GM12878 (cell line): ENCODE measurements around the gene SLC12A7. TPM values are rescaled to one million over a fixed set of nuclear protein-coding genes. Genes with fewer than 3 reads are reported as not detected.

Source experiments
- ATAC-seq: fragments of 200-7000 bp; cut with Tn5 transposase; 3 replicates; pipeline ENCODE4 v1.9.1; 2020; ENCODE audit warnings: mild to moderate bottlenecking, moderate library complexity
- BruUV-seq: library from RNA; stranded (reverse); fragments of 400-500 nt; replicated peaks from 2 replicates; lab custom pipeline; 2021; lab: Mats Ljungman, UMichigan
- CTCF ChIA-PET: fragments of 300-600 bp; sonication (Branson Sonifier 250); formaldehyde crosslinking; extraction: SDS; loops from one replicate; lab custom pipeline; 2021; ENCODE audit warnings: inconsistent platforms; lab: Yijun Ruan, JAX
- POLR2A ChIA-PET: fragments of 350-600 bp; formaldehyde crosslinking; extraction: SDS; loops from one replicate; lab custom pipeline; 2021; ENCODE audit warnings: inconsistent platforms; lab: Charles Lee
- RAD21 ChIA-PET: fragments of 300-600 bp; sonication (Branson Sonifier 250); formaldehyde crosslinking; loops from one replicate; lab custom pipeline; 2023; ENCODE audit warnings: antibody characterized with exemption; ENCODE audit not compliant: unreplicated experiment; lab: Charles Lee
- SMC1A ChIA-PET: fragments of 300-600 bp; sonication (Branson Sonifier 250); formaldehyde crosslinking; loops from one replicate; lab custom pipeline; 2023; ENCODE audit not compliant: unreplicated experiment, uncharacterized antibody; lab: Charles Lee
- DNase-seq: peaks from one replicate; pipeline ENCODE4 v3.0.0-alpha.2; 2011; ENCODE audit warnings: low read depth, low spot score
- FAIRE-seq: peaks from 3 replicates; lab custom pipeline; 2011; peaks lifted over from hg19 to GRCh38; lab: Jason Lieb, UNC
- H2AFZ ChIP-seq: 2 replicates; pipeline ENCODE4 v1.6.0; 2011; ENCODE audit warnings: low read depth, low read length, control low read depth; ENCODE audit not compliant: control insufficient read depth
- H3K27ac ChIP-seq: 2 replicates; pipeline ENCODE4 v1.5.1; 2011; ENCODE audit warnings: control low read depth; ENCODE audit not compliant: control insufficient read depth, insufficient read depth
- H3K27me3 ChIP-seq, 2 experiments: replicated peaks in 1 of 2; 2 replicates each; pipeline versions ENCODE4 v1.6.0 to v1.6.1; 2011; ENCODE audit warnings: low read length in 1 of 2; ENCODE audit not compliant: control insufficient read depth in 2 of 2, insufficient read depth in 2 of 2
- H3K36me3 ChIP-seq, 2 experiments: 2 replicates each; pipeline ENCODE4 v1.5.1; 2011; ENCODE audit warnings: low read length in 1 of 2; ENCODE audit not compliant: control insufficient read depth in 2 of 2, insufficient read depth in 2 of 2
- H3K4me1 ChIP-seq: 2 replicates; pipeline ENCODE4 v1.6.1; 2011; ENCODE audit warnings: mild to moderate bottlenecking, low read length, moderate library complexity, mixed read lengths; ENCODE audit not compliant: control insufficient read depth, insufficient read depth
- H3K4me2 ChIP-seq: 2 replicates; pipeline ENCODE4 v1.6.0; 2011; ENCODE audit warnings: control low read depth; ENCODE audit not compliant: control insufficient read depth, insufficient read depth
- H3K4me3 ChIP-seq: fragments of 200-600 bp; sonication (generic); 2 replicates; pipeline ENCODE4 v1.5.1; 2016
- H3K79me2 ChIP-seq: 2 replicates; pipeline ENCODE4 v1.6.0; 2011; ENCODE audit warnings: low read length; ENCODE audit not compliant: control insufficient read depth, insufficient read depth
- H3K9ac ChIP-seq: 2 replicates; pipeline ENCODE4 v1.8.0; 2011; ENCODE audit warnings: low read length, control low read depth, mixed read lengths; ENCODE audit not compliant: control insufficient read depth, insufficient read depth
- H3K9me3 ChIP-seq: replicated peaks from 3 replicates; pipeline ENCODE4 v1.5.1; 2011; ENCODE audit warnings: mild to moderate bottlenecking, low read length; ENCODE audit not compliant: control insufficient read depth, insufficient read depth
- H4K20me1 ChIP-seq: 2 replicates; pipeline ENCODE4 v1.6.0; 2011; ENCODE audit not compliant: control insufficient read depth, insufficient read depth
- BACH1 ChIP-seq: fragments of 450-650 bp; IDR thresholded peaks from 2 replicates; pipeline ENCODE4 v1.6.1; 2017; ENCODE audit warnings: mild to moderate bottlenecking, borderline replicate concordance
- BRCA1 ChIP-seq: IDR thresholded peaks from 2 replicates; pipeline ENCODE4 v1.6.1; 2011; ENCODE audit warnings: low read depth, low read length, improper control_type of control experiment
- EED ChIP-seq: sonication (generic); IDR thresholded peaks from 2 replicates; pipeline ENCODE4 v1.6.1; 2016; ENCODE audit warnings: antibody characterized with exemption, low read depth
- FOXM1 ChIP-seq: IDR thresholded peaks from 2 replicates; pipeline ENCODE4 v1.6.1; 2012; ENCODE audit warnings: low read depth, mild to moderate bottlenecking, inconsistent platforms, low read length, moderate library complexity
- MAX ChIP-seq: IDR thresholded peaks from 2 replicates; pipeline ENCODE4 v1.6.1; 2012; ENCODE audit warnings: low read depth, low read length, improper control_type of control experiment
- MEF2A ChIP-seq: IDR thresholded peaks from 2 replicates; pipeline ENCODE4 v1.6.1; 2011; ENCODE audit warnings: low read depth, mild to moderate bottlenecking, low read length, moderate library complexity; ENCODE audit not compliant: insufficient read depth
- NBN ChIP-seq: fragments of 450-650 bp; IDR thresholded peaks from 2 replicates; pipeline ENCODE4 v1.6.1; 2016
- POLR2AphosphoS2 ChIP-seq: IDR thresholded peaks from 2 replicates; pipeline ENCODE4 v1.6.1; 2011; ENCODE audit warnings: low read depth, mild to moderate bottlenecking, low read length, improper control_type of control experiment, moderate library complexity
- RB1 ChIP-seq: fragments of 450-650 bp; formaldehyde crosslinking; IDR thresholded peaks from 2 replicates; pipeline ENCODE4 v1.6.1; 2017; ENCODE audit warnings: mild to moderate bottlenecking, borderline replicate concordance
- RFX5 ChIP-seq: IDR thresholded peaks from 2 replicates; pipeline ENCODE4 v1.6.1; 2011; ENCODE audit warnings: low read depth, low read length, improper control_type of control experiment
- SIX5 ChIP-seq: IDR thresholded peaks from 2 replicates; pipeline ENCODE4 v1.6.1; 2011; ENCODE audit warnings: mild to moderate bottlenecking, low read depth, low read length, moderate library complexity; ENCODE audit not compliant: severe bottlenecking
- SUPT20H ChIP-seq: IDR thresholded peaks from 2 replicates; pipeline ENCODE4 v1.6.1; 2011; ENCODE audit warnings: low read depth, mild to moderate bottlenecking, low read length, moderate library complexity, borderline replicate concordance; ENCODE audit not compliant: control insufficient read depth
- USF2 ChIP-seq: IDR thresholded peaks from 2 replicates; pipeline ENCODE4 v1.6.1; 2011; ENCODE audit warnings: low read depth, low read length, improper control_type of control experiment, borderline replicate concordance
- WGBS: methylation state at CpG from one replicate; pipeline ENCODE4 v1.1.6; 2016; ENCODE audit warnings: low lambda C conversion rate; ENCODE audit not compliant: insufficient replicate concordance, insufficient coverage; ENCODE audit errors: missing lambda C conversion rate; 5-methylcytosine and 5-hydroxymethylcytosine counted together
- in situ Hi-C: fragments of 300-500 bp; cut with MboI; formaldehyde crosslinking; loops from 9 replicates; pipeline ENCODE4 v1.14.3; 2018; ENCODE audit warnings: mixed read lengths
- intact Hi-C: fragments of 100-400 bp; cut with micrococcal nuclease; formaldehyde crosslinking; loops from one replicate; pipeline ENCODE4 v1.14.2; 2022; ENCODE audit not compliant: unreplicated experiment
- polyA plus RNA-seq, 11 experiments: library from polyadenylated mRNA; depleted of rRNA in 4 of 11; unstranded in 6 of 11; stranded (reverse) in 5 of 11; fragments of >200 nt; fragmentation: Nextera tagmentation in 4 of 11; fragmentation: Illumina TruSeq in 1 of 11; extraction: Ambion mirVana in 4 of 11; extraction: Trizol in 1 of 11; gene quantifications; 1 replicate in 1 of 11; 2 replicates in 10 of 11; pipeline versions ENCODE4 v1.2.1 to v1.2.3, GENCODE V29; 2011 to 2016; ENCODE audit warnings: inconsistent platforms in 2 of 11, missing spikeins in 2 of 11, low read depth in 1 of 11
- total RNA-seq, 4 experiments: library from RNA; depleted of rRNA in 3 of 4; stranded (reverse); fragments of >200 nt in 3 of 4; fragmentation: Illumina TruSeq in 1 of 4; extraction: Trizol in 1 of 4; gene quantifications; 2 replicates each; pipeline versions ENCODE4 v1.2.1 to v1.2.3, GENCODE V29; 2013 to 2021
- TF ChIP-seq, protein P1 (sequence below), 3 experiments: IDR thresholded peaks in 2 of 3; conservative IDR thresholded peaks in 1 of 3; 2 replicates each; pipeline ENCODE4 v1.5.1; 2011; ENCODE audit warnings: low read depth in 3 of 3, low read length in 3 of 3, mild to moderate bottlenecking in 3 of 3, control low read depth in 2 of 3, moderate library complexity in 2 of 3, inconsistent platforms in 1 of 3, mixed read lengths in 1 of 3; ENCODE audit not compliant: control insufficient read depth in 2 of 3, insufficient read depth in 1 of 3; ENCODE audit errors: extremely low read depth in 1 of 3

Gene SLC12A7
- total and polyA plus RNA-seq, 10 of the 15 experiments (the other 5 are each of a cell fraction or from before 2014, with no cell fraction given): 0.10 to 10.0 (median 2.9) TPM

GRCh38 chr5:1090538-1090937, 21.3 kb downstream of the SLC12A7 start:
- H3K9ac ChIP-seq: no peak overlapping the region
- H2AFZ ChIP-seq: no peak overlapping the region
- no TSS peak for BruUV-seq
- ChIA-PET POLR2A (no interaction called here), RAD21 (no interaction called here), CTCF (interaction anchor here (0.6 kb wide), 1 partner anchor 35 kb away, joined by 3 read pairs; no protein-coding TSS in a partner anchor)
- 66% methylated on average over 16 of the region's 16 CpGs for WGBS
- in situ Hi-C loops: no loop called here
- no peaks in the 10 kb centered on the region for H3K79me2 ChIP-seq
- no peaks in the 10 kb centered on the region for H3K4me1 ChIP-seq
- H4K20me1 ChIP-seq: no peaks in the 10 kb centered on the region
- no peaks in the 10 kb centered on the region; a peak in 2 of 4 replicates for H3K36me3 ChIP-seq
- no peak for ATAC-seq
- FAIRE-seq: no peak
- no peak for TF ChIP-seq MEF2A
- TF ChIP-seq, protein P1, sequence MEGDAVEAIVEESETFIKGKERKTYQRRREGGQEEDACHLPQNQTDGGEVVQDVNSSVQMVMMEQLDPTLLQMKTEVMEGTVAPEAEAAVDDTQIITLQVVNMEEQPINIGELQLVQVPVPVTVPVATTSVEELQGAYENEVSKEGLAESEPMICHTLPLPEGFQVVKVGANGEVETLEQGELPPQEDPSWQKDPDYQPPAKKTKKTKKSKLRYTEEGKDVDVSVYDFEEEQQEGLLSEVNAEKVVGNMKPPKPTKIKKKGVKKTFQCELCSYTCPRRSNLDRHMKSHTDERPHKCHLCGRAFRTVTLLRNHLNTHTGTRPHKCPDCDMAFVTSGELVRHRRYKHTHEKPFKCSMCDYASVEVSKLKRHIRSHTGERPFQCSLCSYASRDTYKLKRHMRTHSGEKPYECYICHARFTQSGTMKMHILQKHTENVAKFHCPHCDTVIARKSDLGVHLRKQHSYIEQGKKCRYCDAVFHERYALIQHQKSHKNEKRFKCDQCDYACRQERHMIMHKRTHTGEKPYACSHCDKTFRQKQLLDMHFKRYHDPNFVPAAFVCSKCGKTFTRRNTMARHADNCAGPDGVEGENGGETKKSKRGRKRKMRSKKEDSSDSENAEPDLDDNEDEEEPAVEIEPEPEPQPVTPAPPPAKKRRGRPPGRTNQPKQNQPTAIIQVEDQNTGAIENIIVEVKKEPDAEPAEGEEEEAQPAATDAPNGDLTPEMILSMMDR (IDR thresholded peaks at IDR 0.05 in 2 of 3, conservative IDR thresholded peaks at IDR 0.05 in 1 of 3; ENCODE audit: control insufficient read depth in 2 of 3, extremely low read depth in 1 of 3, insufficient read depth in 1 of 3, low read depth in 3 of 3, low read length in 3 of 3): no peak
- no peak for TF ChIP-seq EED
- no peak for TF ChIP-seq MAX
- no peak for TF ChIP-seq SIX5
- TF ChIP-seq NBN: no peak
- no peak for TF ChIP-seq FOXM1
- TF ChIP-seq USF2: no peak
- TF ChIP-seq BACH1: no peak
- TF ChIP-seq BRCA1: no peak
- no peak for TF ChIP-seq RB1
- no peak for TF ChIP-seq SUPT20H
- TF ChIP-seq RFX5: no peak
- no peak for TF ChIP-seq POLR2AphosphoS2
- TF ChIP-seq, all 136 proteins: peak for 0
- intact Hi-C loops: no loop called here
- H3K27me3 ChIP-seq: no peaks in the 10 kb centered on the region
- no peak overlapping the region for H3K27ac ChIP-seq
- H3K9me3 ChIP-seq: no peaks in the 10 kb centered on the region
- SMC1A ChIA-PET: no interaction called here
- no peak overlapping the region for H3K4me2 ChIP-seq
- no peak for DNase-seq
- H3K4me3 ChIP-seq: no peak overlapping the region
